GM19468 (cell line): ENCODE results near the gene CETP.

Experiments
- ATAC-seq: cut with Tn5 transposase; IDR thresholded peaks from one replicate; pipeline ENCODE4 v1.9.1; 2021; ENCODE audit warnings: mild to moderate bottlenecking, moderate library complexity, moderate number of reproducible peaks; ENCODE audit not compliant: unreplicated experiment; ENCODE audit errors: extremely low read depth

CETP gene

GRCh38 chr16:57013229-57013628 is 51.5 kb downstream of the CETP start:
- ATAC-seq: no peak

GRCh38 chr16:57013902-57014301 is 52.2 kb downstream of the CETP start:
- no peak for ATAC-seq

- no peak for ATAC-seq
These were observed 54.6 kb downstream of the CETP start for GRCh38 chr16:57016301-57016700.

- ATAC-seq: no peak
These were observed 55.1 kb downstream of the CETP start for GRCh38 chr16:57016831-57017230.

GRCh38 chr16:57017251-57017650 is 55.5 kb downstream of the CETP start:
- ATAC-seq: no peak

- ATAC-seq: no peak
These were observed 58.0 kb downstream of the CETP start for GRCh38 chr16:57019746-57020145.

- no peak for ATAC-seq
These were observed 58.9 kb downstream of the CETP start for GRCh38 chr16:57020651-57021050.

GRCh38 chr16:57021757-57022156 is 60.0 kb downstream of the CETP start:
- ATAC-seq: no peak

- no peak for ATAC-seq
These were observed 60.7 kb downstream of the CETP start for GRCh38 chr16:57022445-57022844.

- no peak for ATAC-seq
These were observed 61.9 kb downstream of the CETP start for GRCh38 chr16:57023541-57024249.

- no peak for ATAC-seq
These were observed 63.3 kb downstream of the CETP start for GRCh38 chr16:57024894-57025680.

- ATAC-seq: no peak
These were observed 64.4 kb downstream of the CETP start for GRCh38 chr16:57025941-57026777.

- ATAC-seq: no peak
These were observed 65.0 kb downstream of the CETP start for GRCh38 chr16:57026778-57027062.

GRCh38 chr16:57027067-57027466 is 65.3 kb downstream of the CETP start:
- ATAC-seq: no peak

- ATAC-seq: no peak
These were observed 66.3 kb downstream of the CETP start for GRCh38 chr16:57028086-57028485.

- no peak for ATAC-seq
These were observed 67.7 kb downstream of the CETP start for GRCh38 chr16:57029161-57030160.

GRCh38 chr16:57030346-57030902 is 68.7 kb downstream of the CETP start:
- ATAC-seq: no peak

GRCh38 chr16:57031156-57031555 is 69.4 kb downstream of the CETP start:
- ATAC-seq: no peak

GRCh38 chr16:57032346-57032745 is 70.6 kb downstream of the CETP start:
- ATAC-seq: no peak

- no peak for ATAC-seq
These were observed 71.2 kb downstream of the CETP start for GRCh38 chr16:57032931-57033330.
